Stimulated activated CD8-positive, alpha-beta memory T cell treated with anti-CD3 and anti-CD28 coated beads, Interleukin-15, amount 100 ng/mL, for 4 hours (primary cell): ENCODE measurements around the gene DAZAP1.

Experiments
- DNase-seq, 2 donors: peaks; one replicate each; pipeline ENCODE4 v3.0.0-alpha.2; 2020; ENCODE audit warnings: low read depth in 2 of 2

The DAZAP1 gene

GRCh38 chr19:1455336-1456120 is 48.1 kb downstream of the DAZAP1 start:
- DNase-seq: no peak

DNA sequence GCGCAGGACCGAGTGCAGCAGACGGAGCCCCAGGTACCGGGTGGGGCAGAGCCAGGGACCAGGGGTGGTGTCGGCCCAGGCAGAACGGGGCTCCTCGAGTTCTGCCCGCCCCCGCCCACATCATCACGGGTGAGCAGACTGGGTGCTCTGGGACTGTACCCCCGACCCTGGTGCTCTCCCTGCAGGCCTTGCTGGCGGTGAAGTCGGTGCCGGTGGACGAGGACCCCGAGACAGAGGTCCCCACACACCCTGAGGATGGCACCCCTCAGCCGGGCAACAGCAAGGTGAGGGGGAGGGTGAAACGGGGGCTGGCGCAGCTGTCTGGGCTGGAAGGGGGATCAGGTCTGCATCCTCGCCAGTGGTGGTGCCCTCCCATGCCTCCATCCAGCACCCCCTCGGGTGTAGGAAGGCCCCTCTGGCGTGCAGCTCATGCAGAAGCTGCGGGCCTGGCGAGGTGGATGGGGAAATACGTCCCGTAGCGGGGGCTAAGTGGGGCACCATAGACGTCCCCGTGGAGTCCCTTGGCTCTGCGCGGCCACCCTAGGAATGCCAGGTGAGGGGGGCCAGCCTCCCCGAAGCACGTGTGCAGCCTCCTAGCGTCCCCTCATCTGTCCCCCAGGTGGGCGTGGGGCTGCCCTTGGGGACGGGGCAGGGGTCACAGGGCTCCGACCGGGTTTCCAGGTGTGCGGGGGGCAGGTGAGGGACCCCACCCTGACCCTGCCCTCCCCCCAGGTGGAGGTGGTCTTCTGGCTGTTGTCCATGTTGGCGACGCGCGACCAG is 48.9 kb downstream of the DAZAP1 start:
- DNase-seq: no peak

GRCh38 chr19:1457031-1457739 is 49.8 kb downstream of the DAZAP1 start:
- DNase-seq: no peak

GRCh38 chr19:1457892-1458291 is 50.5 kb downstream of the DAZAP1 start:
- DNase-seq: no peak

- DNase-seq: no peak
Observed at GRCh38 chr19:1459479-1459878, 52.1 kb downstream of the DAZAP1 start.

GRCh38 chr19:1460033-1460995 is 52.9 kb downstream of the DAZAP1 start:
- no peak for DNase-seq

DNA sequence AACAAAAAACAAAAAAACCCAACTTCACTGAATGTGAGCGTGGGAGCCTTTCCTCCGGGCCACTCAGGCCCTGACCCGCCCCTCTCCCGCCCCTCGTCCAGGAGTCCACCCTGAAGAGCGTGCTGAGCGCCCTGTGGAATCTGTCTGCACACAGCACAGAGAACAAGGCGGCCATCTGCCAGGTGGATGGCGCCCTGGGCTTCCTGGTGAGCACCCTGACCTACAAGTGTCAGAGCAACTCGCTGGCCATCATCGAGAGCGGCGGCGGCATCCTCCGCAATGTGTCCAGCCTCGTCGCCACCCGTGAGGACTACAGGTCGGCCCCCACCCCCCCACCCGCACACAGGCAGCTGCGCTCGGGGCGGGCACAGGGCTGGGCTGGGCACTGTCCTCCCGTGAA is 54.5 kb downstream of the DAZAP1 start:
- DNase-seq: no peak

GRCh38 chr19:1465191-1466016 is 58.0 kb downstream of the DAZAP1 start:
- DNase-seq: no peak

DNA sequence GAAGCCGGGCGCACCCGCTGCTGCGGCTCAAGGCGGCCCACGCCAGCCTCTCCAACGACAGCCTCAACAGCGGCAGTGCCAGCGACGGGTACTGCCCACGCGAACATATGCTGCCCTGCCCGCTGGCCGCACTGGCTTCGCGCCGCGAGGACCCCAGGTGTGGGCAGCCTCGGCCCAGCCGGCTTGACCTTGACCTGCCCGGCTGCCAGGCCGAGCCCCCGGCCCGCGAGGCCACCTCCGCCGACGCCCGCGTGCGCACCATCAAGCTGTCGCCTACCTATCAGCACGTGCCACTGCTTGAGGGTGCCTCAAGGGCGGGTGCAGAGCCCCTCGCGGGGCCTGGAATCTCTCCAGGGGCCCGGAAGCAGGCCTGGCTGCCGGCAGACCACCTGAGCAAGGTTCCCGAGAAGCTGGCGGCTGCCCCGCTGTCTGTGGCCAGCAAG is 58.7 kb downstream of the DAZAP1 start:
- DNase-seq: no peak

- no peak for DNase-seq
Observed at GRCh38 chr19:1466461-1467214, 59.3 kb downstream of the DAZAP1 start.

DNA sequence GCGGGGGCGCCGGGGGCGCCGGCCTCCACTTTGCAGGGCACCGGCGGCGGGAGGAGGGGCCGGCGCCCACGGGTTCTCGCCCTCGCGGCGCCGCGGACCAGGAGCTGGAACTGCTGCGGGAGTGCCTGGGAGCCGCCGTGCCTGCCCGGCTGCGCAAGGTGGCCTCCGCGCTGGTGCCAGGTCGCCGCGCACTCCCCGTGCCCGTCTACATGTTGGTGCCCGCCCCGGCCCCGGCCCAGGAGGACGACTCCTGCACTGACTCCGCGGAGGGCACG is 59.8 kb downstream of the DAZAP1 start:
- no peak for DNase-seq

DNA sequence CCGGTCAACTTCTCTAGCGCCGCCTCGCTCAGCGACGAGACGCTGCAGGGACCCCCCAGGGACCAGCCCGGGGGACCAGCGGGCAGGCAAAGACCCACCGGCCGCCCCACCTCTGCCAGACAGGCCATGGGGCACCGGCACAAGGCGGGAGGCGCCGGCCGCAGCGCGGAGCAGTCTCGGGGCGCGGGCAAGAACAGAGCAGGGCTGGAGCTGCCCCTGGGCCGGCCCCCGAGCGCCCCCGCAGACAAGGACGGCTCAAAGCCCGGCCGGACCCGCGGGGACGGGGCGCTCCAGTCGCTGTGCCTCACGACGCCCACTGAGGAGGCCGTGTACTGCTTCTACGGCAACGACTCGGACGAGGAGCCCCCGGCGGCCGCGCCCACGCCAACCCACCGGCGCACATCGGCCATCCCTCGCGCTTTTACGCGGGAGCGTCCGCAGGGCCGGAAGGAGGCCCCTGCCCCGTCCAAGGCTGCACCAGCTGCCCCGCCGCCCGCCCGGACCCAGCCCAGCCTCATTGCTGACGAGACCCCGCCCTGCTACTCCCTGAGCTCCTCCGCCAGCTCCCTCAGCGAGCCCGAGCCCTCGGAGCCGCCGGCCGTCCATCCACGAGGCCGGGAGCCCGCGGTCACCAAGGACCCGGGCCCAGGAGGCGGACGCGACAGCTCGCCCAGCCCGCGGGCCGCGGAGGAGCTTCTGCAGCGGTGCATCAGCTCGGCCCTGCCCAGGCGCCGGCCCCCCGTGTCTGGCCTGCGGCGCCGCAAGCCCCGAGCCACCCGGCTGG is 60.3 kb downstream of the DAZAP1 start:
- no peak for DNase-seq

GRCh38 chr19:1468274-1468820 is 61.0 kb downstream of the DAZAP1 start:
- DNase-seq: no peak

- no peak for DNase-seq
Observed at GRCh38 chr19:1468821-1469254, 61.5 kb downstream of the DAZAP1 start.

DNA sequence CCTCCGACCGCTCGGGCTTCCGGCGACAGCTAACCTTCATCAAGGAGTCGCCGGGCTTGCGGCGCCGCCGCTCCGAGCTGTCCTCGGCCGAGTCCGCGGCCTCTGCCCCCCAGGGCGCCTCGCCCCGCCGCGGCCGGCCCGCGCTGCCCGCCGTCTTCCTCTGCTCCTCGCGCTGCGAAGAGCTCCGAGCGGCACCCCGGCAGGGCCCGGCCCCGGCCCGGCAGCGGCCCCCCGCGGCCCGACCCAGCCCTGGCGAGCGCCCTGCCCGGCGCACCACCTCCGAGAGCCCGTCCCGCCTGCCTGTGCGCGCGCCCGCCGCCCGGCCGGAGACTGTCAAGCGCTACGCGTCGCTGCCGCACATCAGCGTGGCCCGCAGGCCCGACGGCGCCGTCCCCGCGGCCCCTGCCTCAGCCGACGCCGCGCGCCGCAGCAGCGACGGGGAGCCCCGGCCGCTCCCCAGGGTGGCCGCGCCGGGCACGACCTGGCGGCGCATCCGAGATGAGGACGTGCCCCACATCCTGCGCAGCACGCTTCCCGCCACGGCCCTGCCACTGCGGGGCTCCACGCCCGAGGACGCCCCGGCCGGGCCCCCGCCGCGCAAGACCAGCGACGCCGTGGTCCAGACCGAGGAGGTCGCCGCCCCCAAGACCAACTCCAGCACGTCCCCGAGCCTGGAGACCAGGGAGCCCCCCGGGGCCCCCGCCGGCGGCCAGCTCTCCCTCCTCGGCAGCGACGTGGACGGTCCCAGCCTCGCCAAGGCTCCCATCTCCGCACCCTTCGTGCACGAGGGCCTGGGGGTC is 62.1 kb downstream of the DAZAP1 start:
- DNase-seq: no peak

DNA sequence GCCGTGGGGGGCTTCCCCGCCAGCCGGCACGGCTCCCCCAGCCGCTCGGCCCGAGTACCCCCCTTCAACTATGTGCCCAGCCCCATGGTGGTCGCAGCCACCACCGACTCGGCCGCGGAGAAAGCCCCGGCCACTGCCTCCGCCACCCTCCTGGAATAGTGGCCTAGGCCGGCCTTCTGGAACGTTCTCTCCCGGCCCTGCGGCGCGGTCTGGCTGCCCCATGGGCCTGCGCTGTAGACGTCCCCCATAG is 62.6 kb downstream of the DAZAP1 start:
- DNase-seq: no peak

GRCh38 chr19:1470305-1471009 is 63.1 kb downstream of the DAZAP1 start:
- DNase-seq: peak in 1 of 2 donors; percentile 38
